Measurements from ENCODE around the gene FRAS1.

FRAS1 gene

GRCh38 chr4:78152795-78153194 lies 95.7 kb downstream of the FRAS1 start:
- TF ChIP-seq FOXK2 (IDR thresholded peaks at IDR 0.05): no peak
- TF ChIP-seq NFRKB (IDR thresholded peaks at IDR 0.05): no peak
- no peak for TF ChIP-seq FOXM1 (IDR thresholded peaks at IDR 0.05; ENCODE audit: borderline replicate concordance)
- TF ChIP-seq SP1 (IDR thresholded peaks at IDR 0.05): no peak
- no peak for TF ChIP-seq CTBP1 (IDR thresholded peaks at IDR 0.05; ENCODE audit: borderline replicate concordance)
- no peak for TF ChIP-seq LEF1 (IDR thresholded peaks at IDR 0.05; ENCODE audit: borderline replicate concordance)
- no peak for TF ChIP-seq ELF4 (IDR thresholded peaks at IDR 0.05)
- no peak for TF ChIP-seq HDGF (IDR thresholded peaks at IDR 0.05; ENCODE audit: borderline replicate concordance)
- no peak for TF ChIP-seq ZNF384 (IDR thresholded peaks at IDR 0.05)
- no peak for TF ChIP-seq L3MBTL2 (conservative IDR thresholded peaks at IDR 0.05)
- no peak for TF ChIP-seq BHLHE40 (IDR thresholded peaks at IDR 0.05; ENCODE audit: borderline replicate concordance)
- no peak for TF ChIP-seq TARDBP (IDR thresholded peaks at IDR 0.05)
- no peak for TF ChIP-seq FOXA1 (IDR thresholded peaks at IDR 0.05)
- no peak for TF ChIP-seq PKNOX1 (IDR thresholded peaks at IDR 0.05)
- TF ChIP-seq ARNT (IDR thresholded peaks at IDR 0.05): no peak
- no peak for TF ChIP-seq SUZ12 (IDR thresholded peaks at IDR 0.05)
- no peak for DNase-seq (ENCODE audit: extremely low spot score)
- ChIA-PET POLR2A (no interaction called here), CTCF (no interaction called here)

GRCh38 chr4:78154972-78155590 lies 98.0 kb downstream of the FRAS1 start:
- no peak for TF ChIP-seq PKNOX1 (IDR thresholded peaks at IDR 0.05)
- TF ChIP-seq FOXK2 (IDR thresholded peaks at IDR 0.05): no peak
- TF ChIP-seq LEF1 (IDR thresholded peaks at IDR 0.05; ENCODE audit: borderline replicate concordance): no peak
- TF ChIP-seq ARNT (IDR thresholded peaks at IDR 0.05): no peak
- TF ChIP-seq FOXM1 (IDR thresholded peaks at IDR 0.05; ENCODE audit: borderline replicate concordance): no peak
- no peak for TF ChIP-seq HDGF (IDR thresholded peaks at IDR 0.05; ENCODE audit: borderline replicate concordance)
- no peak for TF ChIP-seq BHLHE40 (IDR thresholded peaks at IDR 0.05; ENCODE audit: borderline replicate concordance)
- no peak for TF ChIP-seq SP1 (IDR thresholded peaks at IDR 0.05)
- TF ChIP-seq SUZ12 (IDR thresholded peaks at IDR 0.05): no peak
- no peak for DNase-seq (ENCODE audit: extremely low spot score)
- ChIA-PET CTCF (no interaction called here), POLR2A (no interaction called here)

DNA sequence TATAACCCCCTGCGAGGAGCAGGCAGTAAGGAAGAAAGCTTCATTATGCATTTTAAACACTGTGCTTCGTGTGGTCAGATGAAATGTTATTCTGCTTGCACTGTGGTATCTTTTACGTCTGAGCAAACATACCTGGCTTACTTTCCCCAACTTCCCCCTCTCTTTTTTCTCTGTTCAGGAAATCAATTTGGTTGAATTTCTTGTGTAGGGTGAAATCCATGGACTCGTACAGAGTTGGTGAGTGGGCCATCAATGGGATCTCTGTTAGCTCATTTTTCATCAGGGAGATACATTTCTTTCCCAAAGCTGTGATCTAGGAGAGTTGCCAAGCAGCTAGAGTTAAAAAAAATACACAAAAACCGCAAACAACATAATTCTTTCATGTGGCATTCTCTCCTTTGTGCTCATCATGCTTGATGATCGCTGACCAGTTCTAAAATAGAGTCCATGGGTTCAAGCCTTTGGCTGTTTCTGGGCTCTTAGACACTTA lies 98.5 kb downstream of the FRAS1 start:
- TF ChIP-seq FOXA1 (IDR thresholded peaks at IDR 0.05) (no peak), HDGF (IDR thresholded peaks at IDR 0.05; ENCODE audit: borderline replicate concordance) (no peak), CTBP1 (IDR thresholded peaks at IDR 0.05; ENCODE audit: borderline replicate concordance) (no peak)
- POLR2A ChIA-PET: interaction anchor here (1.3 kb wide), 1 partner anchor 293 kb away, joined by 3 read pairs; the partner anchor contains the start of gene MRPL1
- no peak for DNase-seq (ENCODE audit: extremely low spot score)
- CTCF ChIA-PET: no interaction called here

GRCh38 chr4:78156520-78156919 lies 99.4 kb downstream of the FRAS1 start:
- no peak for TF ChIP-seq ELF4 (IDR thresholded peaks at IDR 0.05)
- no peak for TF ChIP-seq HDGF (IDR thresholded peaks at IDR 0.05; ENCODE audit: borderline replicate concordance)
- no peak for TF ChIP-seq CTBP1 (IDR thresholded peaks at IDR 0.05; ENCODE audit: borderline replicate concordance)
- TF ChIP-seq TARDBP (IDR thresholded peaks at IDR 0.05): no peak
- TF ChIP-seq BHLHE40 (IDR thresholded peaks at IDR 0.05; ENCODE audit: borderline replicate concordance): no peak
- TF ChIP-seq SP1 (IDR thresholded peaks at IDR 0.05): no peak
- TF ChIP-seq FOXM1 (IDR thresholded peaks at IDR 0.05; ENCODE audit: borderline replicate concordance): no peak
- TF ChIP-seq FOXA1 (IDR thresholded peaks at IDR 0.05): no peak
- TF ChIP-seq FOXK2 (IDR thresholded peaks at IDR 0.05): no peak
- no peak for TF ChIP-seq SUZ12 (IDR thresholded peaks at IDR 0.05)
- TF ChIP-seq ARNT (IDR thresholded peaks at IDR 0.05): no peak
- no peak for TF ChIP-seq ZNF384 (IDR thresholded peaks at IDR 0.05)
- TF ChIP-seq L3MBTL2 (conservative IDR thresholded peaks at IDR 0.05): no peak
- no peak for TF ChIP-seq NFRKB (IDR thresholded peaks at IDR 0.05)
- no peak for TF ChIP-seq PKNOX1 (IDR thresholded peaks at IDR 0.05)
- no peak for TF ChIP-seq LEF1 (IDR thresholded peaks at IDR 0.05; ENCODE audit: borderline replicate concordance)
- no peak for DNase-seq (ENCODE audit: extremely low spot score)
- POLR2A ChIA-PET: interaction anchor here (1.3 kb wide), 1 partner anchor 294 kb away, joined by 3 read pairs; the partner anchor contains the start of gene MRPL1
- CTCF ChIA-PET: no interaction called here

GRCh38 chr4:78162342-78162741 lies 105.2 kb downstream of the FRAS1 start:
- ChIA-PET CTCF (no interaction called here), POLR2A (no interaction called here)
- no peak for DNase-seq (ENCODE audit: extremely low spot score)
- no peak for TF ChIP-seq LEF1 (IDR thresholded peaks at IDR 0.05; ENCODE audit: borderline replicate concordance)
- no peak for TF ChIP-seq BHLHE40 (IDR thresholded peaks at IDR 0.05; ENCODE audit: borderline replicate concordance)
- no peak for TF ChIP-seq FOXK2 (IDR thresholded peaks at IDR 0.05)
- TF ChIP-seq SP1 (IDR thresholded peaks at IDR 0.05): no peak
- no peak for TF ChIP-seq NFRKB (IDR thresholded peaks at IDR 0.05)

DNA sequence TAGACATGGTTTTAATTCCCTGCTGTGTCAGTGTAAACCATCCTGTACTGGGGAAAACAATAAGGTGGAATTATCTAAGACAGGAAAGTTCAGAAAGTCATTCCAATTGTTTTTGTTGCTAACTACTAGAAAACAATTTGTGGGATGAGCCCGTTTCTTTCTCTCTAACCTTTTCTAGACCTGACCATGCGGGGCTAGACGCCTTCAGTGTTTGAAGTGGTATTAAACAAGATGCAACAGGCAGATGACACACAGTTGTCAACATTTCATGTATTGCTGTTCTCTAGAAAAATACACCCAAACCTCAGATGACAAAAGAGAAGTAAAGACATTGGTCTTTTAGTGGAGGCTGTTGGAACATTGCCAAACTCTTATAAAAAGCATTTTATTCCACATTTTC lies 105.7 kb downstream of the FRAS1 start:
- DNase-seq (ENCODE audit: extremely low spot score): no peak
- ChIA-PET POLR2A (no interaction called here), CTCF (no interaction called here)
- TF ChIP-seq ELF4 (IDR thresholded peaks at IDR 0.05) (no peak), BHLHE40 (IDR thresholded peaks at IDR 0.05; ENCODE audit: borderline replicate concordance) (no peak), SUZ12 (IDR thresholded peaks at IDR 0.05) (no peak), ZNF384 (IDR thresholded peaks at IDR 0.05) (no peak), HDGF (IDR thresholded peaks at IDR 0.05; ENCODE audit: borderline replicate concordance) (no peak), ARNT (IDR thresholded peaks at IDR 0.05) (no peak), FOXK2 (IDR thresholded peaks at IDR 0.05) (no peak), TARDBP (IDR thresholded peaks at IDR 0.05) (no peak)

Measured in HEK293T (cell line).